Cardiac septum (tissue), 1 donor: ENCODE data around the gene IDH3A. TPM values are rescaled to one million over a fixed set of nuclear protein-coding genes. Genes with fewer than 3 reads are reported as not detected.

Experiments used
- DNase-seq: peaks from one replicate; pipeline ENCODE4 v3.0.0-alpha.2; 2020; ENCODE audit warnings: low spot score
- intact Hi-C: fragments of 100-400 bp; cut with DNase I; formaldehyde crosslinking; loops from one replicate; pipeline ENCODE4 v1.14.0; 2022
- total RNA-seq: library from RNA; stranded (reverse); fragmentation: NEBNext Ultra II Directional; extraction: Animal tissue kit (Norgen Biotek cat#: 25700); gene quantifications from one replicate; pipeline ENCODE4 v1.2.1, GENCODE V29; 2021
- donor health status: DM: no; HTN: no; CAD: no.

IDH3A gene
- total RNA-seq, 1 donor from 2014 or later: 370 TPM

DNA sequence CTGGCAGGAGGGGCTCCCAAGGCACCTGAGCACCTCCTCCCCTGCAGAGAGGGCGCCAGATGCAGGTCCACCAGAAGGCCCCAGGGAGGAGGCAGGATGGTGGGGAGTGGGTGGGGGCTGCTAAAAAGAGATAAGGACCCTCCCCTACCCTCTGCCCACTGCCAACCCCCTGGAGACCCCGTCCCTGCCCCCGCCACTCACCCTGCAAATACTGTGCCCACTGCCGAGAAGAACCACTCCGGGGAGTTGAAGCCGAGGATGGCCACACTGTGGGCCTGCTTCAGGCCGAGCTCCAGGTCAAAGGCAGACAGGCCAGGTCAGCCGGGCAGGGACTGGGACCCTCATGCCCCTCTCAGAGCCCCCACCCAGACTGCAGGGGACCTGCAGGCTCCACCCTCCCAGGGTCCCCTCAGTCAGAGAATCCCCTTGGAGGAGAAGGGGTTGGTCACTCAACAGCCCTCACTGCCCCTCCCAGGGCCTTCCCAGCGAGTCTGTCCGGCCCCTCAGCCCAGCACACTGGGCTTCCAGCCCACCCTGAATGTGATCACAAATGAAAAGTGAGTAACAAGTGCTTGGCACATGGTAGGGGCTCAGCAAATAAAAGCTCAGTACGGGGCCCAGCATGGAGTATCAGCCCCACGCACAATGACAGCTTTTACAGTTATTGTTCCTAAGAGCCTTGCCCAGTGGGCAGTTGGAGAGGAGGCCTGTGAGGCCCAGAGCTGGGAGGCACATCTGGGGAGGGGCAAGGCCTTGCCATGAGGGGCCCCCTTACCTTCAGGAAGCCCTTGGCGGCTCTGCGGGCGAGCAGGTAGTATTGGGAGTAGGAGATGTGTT lies 44.8 kb downstream of the IDH3A start:
- peak; percentile 74 for DNase-seq
- intact Hi-C loops: loop anchor here (2.0 kb wide), 1 partner anchor 81 kb away; no protein-coding TSS in a partner anchor

GRCh38 chr15:78194568-78194925 lies 45.4 kb downstream of the IDH3A start:
- intact Hi-C loops: loop anchor here (2.0 kb wide), 1 partner anchor 82 kb away; no protein-coding TSS in a partner anchor
- peak; percentile 53 for DNase-seq

DNA sequence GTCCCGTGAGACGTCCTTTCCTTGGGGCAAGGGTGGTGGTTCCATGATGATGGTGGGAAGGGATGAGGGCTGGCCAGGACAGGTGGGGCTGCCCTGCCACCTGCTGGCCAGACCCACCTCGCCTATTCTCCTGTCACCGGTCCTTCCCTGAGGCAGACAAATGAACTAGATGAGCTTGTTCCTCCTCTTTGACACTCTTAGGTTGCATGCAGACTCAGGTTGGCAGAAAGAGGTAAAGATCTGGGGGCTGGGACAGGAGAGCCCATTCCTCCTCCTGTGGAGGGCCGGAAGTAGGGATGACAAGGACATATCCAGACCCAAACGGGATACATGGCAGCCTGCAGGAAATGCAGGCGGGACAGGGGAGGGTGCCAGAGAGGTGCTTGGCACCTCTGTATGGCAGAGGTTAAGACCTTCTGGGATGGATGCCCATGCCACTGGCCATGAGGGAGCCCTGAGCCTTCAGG lies 46.6 kb downstream of the IDH3A start:
- peak; percentile 75 for DNase-seq
- intact Hi-C loops: loop anchor here (2.0 to 5.0 kb wide), 2 partner anchors 47 to 83 kb away; no protein-coding TSS in a partner anchor

GRCh38 chr15:78197632-78198031 lies 48.5 kb downstream of the IDH3A start:
- DNase-seq: peak; percentile 12
- intact Hi-C loops: loop anchor here (5.0 kb wide), 1 partner anchor 45 kb away; no protein-coding TSS in a partner anchor

GRCh38 chr15:78200276-78200930 lies 51.2 kb downstream of the IDH3A start:
- intact Hi-C loops: no loop called here
- peak; percentile 17 for DNase-seq

GRCh38 chr15:78201281-78202190 lies 52.4 kb downstream of the IDH3A start:
- DNase-seq: peak; percentile 38
- intact Hi-C loops: no loop called here

DNA sequence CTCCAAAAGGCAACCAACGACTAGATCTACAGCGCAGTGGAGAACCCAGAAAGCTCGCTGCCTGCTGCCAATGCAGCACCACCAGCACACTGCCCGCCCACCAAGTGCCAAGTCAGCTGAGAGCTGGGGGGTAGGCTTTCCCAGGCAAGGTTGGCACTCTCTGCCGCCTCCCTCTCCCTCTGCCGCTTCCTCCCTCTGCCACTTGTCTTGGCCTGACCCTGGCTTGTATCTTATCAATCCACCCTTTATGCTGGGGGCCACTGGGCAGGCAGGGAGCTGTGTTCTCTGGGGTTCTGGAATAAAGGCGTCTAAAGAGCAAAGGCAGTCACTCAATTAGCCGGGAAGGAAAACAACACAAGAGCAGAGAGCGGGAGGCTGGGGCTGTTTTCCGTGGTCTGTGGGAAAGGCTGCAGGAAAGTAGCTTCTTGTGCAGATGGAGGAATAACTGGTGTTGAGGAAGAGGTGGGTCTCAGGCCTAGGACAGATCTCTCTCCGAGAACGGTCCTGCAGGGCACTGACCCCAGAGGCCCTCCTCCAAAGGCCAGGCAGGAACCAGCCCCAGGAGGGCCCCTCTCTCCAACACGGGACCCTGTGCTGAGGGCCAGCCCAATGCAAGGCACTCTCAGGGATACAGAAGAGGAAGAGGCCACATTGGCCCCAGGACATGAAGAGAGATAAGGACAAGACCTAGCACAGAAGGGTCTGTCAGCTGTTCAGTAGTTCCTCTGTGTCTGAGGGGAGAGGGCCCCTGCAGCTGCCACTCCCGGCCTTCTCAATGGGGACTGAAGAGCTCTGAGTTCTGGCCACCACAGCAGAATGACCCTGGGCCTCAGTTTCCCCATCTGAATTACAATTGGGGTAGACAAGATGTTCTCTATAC lies 54.4 kb downstream of the IDH3A start:
- intact Hi-C loops: no loop called here
- DNase-seq: peak; percentile 78

GRCh38 chr15:78204351-78205309 lies 55.5 kb downstream of the IDH3A start:
- intact Hi-C loops: no loop called here
- DNase-seq: peak; percentile 74

GRCh38 chr15:78205337-78205736 lies 56.2 kb downstream of the IDH3A start:
- intact Hi-C loops: no loop called here

GRCh38 chr15:78205856-78206255 lies 56.7 kb downstream of the IDH3A start:
- peak; percentile 69 for DNase-seq
- intact Hi-C loops: no loop called here

More at GRCh38 chr15:78205337-78205736, 56.2 kb downstream of the IDH3A start:
- DNase-seq: no peak

DNA sequence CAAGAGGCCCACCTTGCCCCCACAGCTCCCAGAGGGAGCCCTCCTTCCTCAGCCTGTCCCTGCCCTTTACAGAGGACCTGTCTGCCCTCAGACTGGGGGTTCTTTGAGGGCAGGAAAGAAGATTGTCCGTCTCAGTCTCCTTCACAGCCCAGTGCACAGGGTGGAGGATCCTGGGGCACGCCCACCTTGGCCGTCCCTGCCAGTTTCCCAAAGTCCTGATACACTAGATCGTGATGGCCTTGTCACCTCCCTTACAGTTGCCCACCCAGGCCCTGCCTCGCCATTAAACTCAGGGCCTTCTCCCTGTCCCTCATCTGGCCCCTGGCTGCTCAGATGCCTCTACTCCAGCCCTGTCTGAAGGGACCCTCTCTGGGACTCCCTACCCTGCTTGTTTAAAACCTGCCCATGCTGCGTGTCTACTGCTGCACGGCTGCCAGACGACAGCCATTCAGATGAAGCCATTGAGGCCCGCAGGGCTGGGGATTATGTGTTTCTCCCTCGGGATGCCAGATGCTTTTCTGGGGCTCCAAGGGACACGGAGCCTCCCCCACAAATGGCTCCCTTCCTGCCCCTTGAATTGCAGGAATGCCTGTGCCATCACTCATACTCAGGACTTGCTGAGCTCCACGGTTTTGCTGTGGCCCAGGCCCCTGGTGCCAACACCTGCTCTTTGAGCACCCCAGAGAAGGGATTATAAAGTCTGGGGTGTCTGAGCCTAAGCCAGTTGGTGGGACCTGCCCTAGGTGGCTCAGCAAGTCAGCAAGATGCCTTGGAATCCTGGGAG lies 57.4 kb downstream of the IDH3A start:
- peak; percentile 61 for DNase-seq
- intact Hi-C loops: no loop called here

GRCh38 chr15:78207110-78207458 lies 57.9 kb downstream of the IDH3A start:
- intact Hi-C loops: no loop called here
- DNase-seq: peak; percentile 62

DNA sequence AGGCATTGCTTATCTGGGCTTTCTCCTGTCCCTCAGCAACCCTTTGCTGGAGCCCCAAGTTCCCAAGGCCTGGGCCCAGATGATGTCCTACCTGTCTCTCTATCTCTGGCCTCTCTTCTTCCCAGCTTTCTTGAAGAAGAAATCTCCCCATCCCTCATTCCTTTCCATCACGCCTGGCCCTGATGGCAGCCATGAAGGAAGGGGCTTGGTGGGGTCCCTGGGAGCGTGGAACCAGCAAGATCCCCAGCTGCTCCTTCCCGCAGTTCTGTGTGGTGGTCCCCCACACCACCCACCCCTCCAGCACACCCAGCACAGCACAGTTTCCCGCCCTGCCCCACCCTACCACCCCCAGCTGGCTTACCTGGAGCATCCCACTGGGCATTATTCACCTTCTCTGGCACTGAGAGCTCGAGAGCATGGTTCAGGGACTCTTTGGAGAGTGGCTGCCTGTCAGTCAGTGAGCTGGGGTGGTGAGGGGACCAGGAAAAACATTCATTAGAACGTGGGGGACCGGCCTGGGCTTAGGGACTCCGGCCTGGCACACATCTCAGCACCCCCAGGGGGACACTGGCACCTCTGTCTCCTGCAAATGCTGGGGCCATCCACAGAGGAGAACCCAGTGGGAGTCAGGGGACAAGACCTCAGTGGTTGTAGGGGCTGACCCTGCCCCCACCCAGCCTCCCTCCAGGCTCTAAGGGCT lies 58.6 kb downstream of the IDH3A start:
- intact Hi-C loops: no loop called here
- no peak for DNase-seq

DNA sequence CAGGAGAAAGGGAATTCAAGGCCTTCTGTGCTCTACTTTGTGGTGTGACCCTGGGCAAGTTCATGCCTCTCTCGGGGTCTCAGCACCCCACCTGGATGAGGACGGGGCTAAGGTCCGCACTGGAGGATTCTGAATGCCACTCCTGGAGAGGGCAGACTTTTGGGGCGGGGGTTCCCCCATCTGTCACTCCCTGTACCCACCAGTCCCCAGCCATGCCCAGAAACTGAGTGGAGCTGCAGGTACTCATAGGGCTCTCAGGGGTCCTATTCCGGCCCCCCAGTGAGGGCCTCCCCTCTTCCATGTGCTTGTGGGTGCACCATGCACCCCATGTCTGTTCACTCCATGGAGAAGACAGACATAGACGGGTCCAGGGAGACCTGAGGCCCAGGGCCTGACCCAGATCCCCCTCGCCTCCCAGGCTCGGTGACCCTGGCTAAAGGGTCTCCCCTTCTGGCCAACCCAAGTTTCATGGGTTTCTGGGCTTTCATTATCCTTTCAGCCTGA lies 59.2 kb downstream of the IDH3A start:
- intact Hi-C loops: no loop called here

DNA sequence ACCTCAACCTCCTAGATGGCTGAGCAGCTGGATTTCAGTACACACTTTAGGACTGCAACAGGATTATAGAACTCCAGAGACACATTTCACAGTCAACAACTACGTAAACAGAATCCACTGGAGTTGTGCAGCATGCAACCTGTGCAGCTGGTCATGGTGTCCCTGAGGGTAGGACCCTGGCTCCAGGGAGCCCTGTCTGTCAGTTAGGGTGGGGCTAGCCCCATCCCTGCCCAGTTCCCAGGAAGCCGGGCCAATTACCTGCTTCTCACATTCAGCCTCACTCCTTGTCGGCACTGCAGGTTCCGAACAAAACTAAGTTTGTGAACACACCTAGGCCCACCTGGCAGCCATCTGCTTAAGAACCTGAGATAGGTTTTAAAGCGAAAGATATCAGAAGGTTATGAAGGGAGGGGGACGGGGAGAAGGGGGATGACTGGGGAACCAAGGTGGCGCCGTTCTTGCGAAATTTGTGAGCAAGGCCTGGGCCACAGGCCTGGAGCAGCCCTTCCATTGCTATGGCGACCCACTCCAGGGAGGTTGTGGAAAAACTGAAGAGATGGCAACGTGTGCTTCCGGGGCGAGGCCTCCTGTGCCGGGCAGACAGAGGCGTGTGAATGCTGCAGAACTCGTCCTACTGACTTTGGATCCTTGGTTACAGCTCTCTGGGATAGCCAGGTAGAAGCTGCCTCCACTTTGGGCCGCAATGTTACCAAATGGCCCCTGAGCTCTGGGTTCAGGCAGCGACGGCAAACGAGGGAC lies 59.9 kb downstream of the IDH3A start:
- peak; percentile 72 for DNase-seq
- intact Hi-C loops: no loop called here

More for the DNA sequence above, 59.2 kb downstream of the IDH3A start:
- DNase-seq: no peak
